ENCODE measurements around the gene FBXW7.

The FBXW7 gene

DNA sequence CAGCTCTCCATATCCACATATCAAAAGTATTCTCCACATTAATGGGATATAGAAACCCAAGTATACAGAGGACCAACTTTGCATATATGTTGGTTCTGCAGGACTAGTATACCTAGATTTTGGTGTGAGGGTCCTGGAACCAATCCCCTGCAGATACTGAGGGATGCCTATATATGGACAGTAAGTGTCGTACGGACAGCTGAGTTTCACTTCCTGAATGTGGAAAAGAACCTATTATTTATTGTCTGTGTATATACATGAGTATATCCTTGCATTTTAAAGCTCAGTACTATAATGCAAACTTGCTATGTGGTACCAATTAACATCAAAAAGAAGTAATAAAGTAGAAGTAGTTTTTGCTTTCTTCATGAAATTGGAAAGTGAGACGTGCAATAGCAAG lies 101.9 kb downstream of the FBXW7 start:
- TF ChIP-seq, protein P1, sequence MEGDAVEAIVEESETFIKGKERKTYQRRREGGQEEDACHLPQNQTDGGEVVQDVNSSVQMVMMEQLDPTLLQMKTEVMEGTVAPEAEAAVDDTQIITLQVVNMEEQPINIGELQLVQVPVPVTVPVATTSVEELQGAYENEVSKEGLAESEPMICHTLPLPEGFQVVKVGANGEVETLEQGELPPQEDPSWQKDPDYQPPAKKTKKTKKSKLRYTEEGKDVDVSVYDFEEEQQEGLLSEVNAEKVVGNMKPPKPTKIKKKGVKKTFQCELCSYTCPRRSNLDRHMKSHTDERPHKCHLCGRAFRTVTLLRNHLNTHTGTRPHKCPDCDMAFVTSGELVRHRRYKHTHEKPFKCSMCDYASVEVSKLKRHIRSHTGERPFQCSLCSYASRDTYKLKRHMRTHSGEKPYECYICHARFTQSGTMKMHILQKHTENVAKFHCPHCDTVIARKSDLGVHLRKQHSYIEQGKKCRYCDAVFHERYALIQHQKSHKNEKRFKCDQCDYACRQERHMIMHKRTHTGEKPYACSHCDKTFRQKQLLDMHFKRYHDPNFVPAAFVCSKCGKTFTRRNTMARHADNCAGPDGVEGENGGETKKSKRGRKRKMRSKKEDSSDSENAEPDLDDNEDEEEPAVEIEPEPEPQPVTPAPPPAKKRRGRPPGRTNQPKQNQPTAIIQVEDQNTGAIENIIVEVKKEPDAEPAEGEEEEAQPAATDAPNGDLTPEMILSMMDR (conservative IDR thresholded peaks at IDR 0.05): no peak
- TF ChIP-seq ZFX (IDR thresholded peaks at IDR 0.05): no peak
- no peak overlapping the region for H3K27ac ChIP-seq

DNA sequence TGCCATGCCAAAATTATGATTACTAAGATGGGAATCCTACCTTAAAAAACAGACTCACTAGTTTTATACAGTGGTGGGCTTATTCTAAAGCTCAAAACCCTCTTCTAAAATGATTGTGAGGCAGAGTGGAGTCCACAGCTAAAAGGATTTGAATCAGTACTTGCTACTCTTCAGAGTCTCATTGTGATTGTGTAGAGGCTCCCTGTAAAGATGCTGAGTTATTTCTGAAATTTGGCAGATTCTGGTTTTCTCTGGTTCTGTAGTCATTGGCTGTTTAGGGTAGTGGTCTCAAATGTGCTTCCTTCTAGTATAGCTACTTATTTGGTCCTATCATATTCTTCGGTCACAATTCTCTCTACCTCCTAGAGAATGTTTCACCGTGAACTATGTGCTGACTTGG lies 104.1 kb downstream of the FBXW7 start:
- no peak for TF ChIP-seq ZFX (IDR thresholded peaks at IDR 0.05)
- TF ChIP-seq, protein P1 (conservative IDR thresholded peaks at IDR 0.05): no peak
- H3K27ac ChIP-seq: no peak overlapping the region

DNA sequence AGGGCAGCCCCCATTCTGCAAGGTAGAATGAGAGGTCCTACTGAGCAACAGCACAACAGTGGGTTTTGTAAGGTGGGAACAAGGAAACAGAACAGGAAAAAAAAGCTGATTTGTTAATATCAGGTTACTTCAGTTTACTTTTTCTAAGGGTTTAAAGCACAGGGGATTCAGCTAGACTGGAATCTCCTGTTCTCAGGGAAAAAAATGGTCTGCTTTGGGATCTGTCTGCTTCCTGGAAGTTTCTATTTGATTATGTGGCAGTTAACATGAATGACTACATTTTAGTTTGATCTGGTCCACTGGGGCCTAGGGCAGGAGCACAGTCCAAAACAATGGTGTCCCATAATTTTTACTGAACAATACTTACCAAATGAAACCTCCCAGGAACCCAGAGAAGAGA lies 104.6 kb downstream of the FBXW7 start:
- no peak overlapping the region for H3K27ac ChIP-seq
- TF ChIP-seq ZFX (IDR thresholded peaks at IDR 0.05): no peak
- TF ChIP-seq, protein P1 (conservative IDR thresholded peaks at IDR 0.05): no peak

DNA sequence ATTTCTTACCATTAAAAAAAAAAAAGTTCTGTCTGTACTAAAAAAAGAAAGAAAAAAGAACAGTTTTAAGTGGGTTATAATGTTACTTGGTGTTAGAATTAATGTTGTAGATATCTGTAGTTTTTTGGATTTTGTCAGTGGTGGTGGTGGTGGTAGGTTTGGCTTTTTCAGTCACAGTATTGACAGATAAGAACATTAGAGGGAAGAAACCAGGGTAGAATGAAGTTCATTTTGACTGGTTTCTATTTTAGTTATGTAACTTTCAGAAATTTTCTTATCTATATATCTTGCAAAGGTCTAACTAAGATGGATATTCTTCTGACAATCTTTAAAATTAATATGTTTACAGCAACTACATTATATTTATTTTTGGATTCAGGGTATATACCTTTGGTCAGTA lies 105.4 kb downstream of the FBXW7 start:
- TF ChIP-seq ZFX (IDR thresholded peaks at IDR 0.05): no peak
- TF ChIP-seq, protein P1 (conservative IDR thresholded peaks at IDR 0.05): no peak
- H3K27ac ChIP-seq: no peak overlapping the region

DNA sequence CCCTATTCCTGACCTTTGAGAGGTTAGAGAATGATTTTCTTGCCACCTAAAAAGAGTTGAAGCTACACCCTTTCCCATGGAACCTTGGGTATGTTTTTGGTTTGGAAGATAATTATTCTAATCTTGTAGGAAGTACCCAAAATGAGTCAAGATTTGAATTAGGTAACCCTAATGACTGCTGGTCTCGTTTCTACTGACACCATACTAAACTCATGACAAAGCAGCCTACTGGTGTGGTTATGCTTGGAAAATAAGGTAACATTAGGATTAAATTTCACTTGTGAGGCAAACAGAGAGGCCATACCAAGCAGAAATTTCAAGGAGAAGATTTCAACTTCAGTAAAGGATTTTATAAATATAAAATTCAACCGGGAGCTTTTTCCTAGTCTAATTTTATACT lies 107.9 kb downstream of the FBXW7 start:
- H3K27ac ChIP-seq: no peak overlapping the region
- TF ChIP-seq, protein P1 (conservative IDR thresholded peaks at IDR 0.05): no peak
- TF ChIP-seq ZFX (IDR thresholded peaks at IDR 0.05): no peak

DNA sequence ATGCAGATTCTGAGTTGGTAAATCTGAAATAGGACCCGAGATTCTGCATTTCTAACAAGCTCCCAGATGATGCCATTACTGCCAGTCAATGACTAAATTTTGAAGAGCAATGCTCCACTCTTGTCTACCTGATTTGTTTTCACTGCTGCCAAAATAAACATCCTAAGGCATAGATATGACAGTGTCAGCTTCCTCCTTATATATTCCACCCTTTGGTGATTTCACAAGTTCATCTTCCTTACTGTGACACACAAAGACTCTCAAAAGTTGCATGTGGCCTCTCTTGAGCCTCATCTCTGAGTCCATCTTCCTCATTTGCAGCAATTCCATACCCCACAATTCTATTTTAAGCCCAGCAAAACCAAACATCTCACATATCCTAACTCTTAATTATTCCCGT lies 110.9 kb downstream of the FBXW7 start:
- no peak overlapping the region for H3K27ac ChIP-seq
- TF ChIP-seq, protein P1 (conservative IDR thresholded peaks at IDR 0.05): no peak
- TF ChIP-seq ZFX (IDR thresholded peaks at IDR 0.05): no peak

DNA sequence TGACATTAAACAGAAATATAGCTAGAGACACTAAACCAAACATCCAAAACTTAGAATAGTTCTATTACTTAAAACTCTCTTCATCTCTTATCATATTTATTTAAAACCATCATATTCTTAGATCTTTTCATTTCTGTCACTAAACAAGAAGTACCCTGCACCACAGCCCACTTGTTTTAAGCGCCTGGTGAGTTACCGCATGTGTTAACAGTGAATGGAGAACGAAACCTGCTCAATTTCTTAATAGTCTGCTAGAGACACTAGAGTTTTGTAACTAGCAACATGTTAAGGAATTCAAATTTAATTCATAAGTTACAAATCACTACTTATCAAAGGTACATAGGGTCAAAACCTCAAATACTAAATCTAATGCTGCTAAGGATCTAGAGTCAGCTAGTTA lies 111.5 kb downstream of the FBXW7 start:
- TF ChIP-seq, protein P1 (conservative IDR thresholded peaks at IDR 0.05): no peak
- TF ChIP-seq ZFX (IDR thresholded peaks at IDR 0.05): no peak
- no peak overlapping the region for H3K27ac ChIP-seq

Measured in C4-2B (cell line).